Smooth muscle cell (in vitro differentiated cells): ENCODE data around the gene KRT20. TPM values are rescaled to one million over a fixed set of nuclear protein-coding genes. Genes with fewer than 3 reads are reported as not detected.

ENCODE experiments used
- DNase-seq: peaks from one replicate; lab custom pipeline; 2025; ENCODE audit not compliant: unreplicated experiment; lab: John Stamatoyannopoulos, UW
- H2AFZ ChIP-seq: fragments of 200-600 bp; sonication (generic); 2 replicates; pipeline ENCODE4 v1.6.0; 2016; ENCODE audit warnings: antibody characterized with exemption, low read depth, mild to moderate bottlenecking
- H3F3A ChIP-seq: fragments of 200-600 bp; sonication (generic); 2 replicates; pipeline ENCODE4 v1.6.0; 2017; ENCODE audit warnings: antibody characterized with exemption, low read depth
- H3K27ac ChIP-seq: fragments of 200-600 bp; sonication (generic); 2 replicates; pipeline ENCODE4 v1.5.1; 2016; ENCODE audit warnings: low read depth, mild to moderate bottlenecking
- H3K27me3 ChIP-seq: fragments of 200-600 bp; sonication (generic); 2 replicates; pipeline ENCODE4 v1.6.1; 2016; ENCODE audit warnings: low read depth, mild to moderate bottlenecking
- H3K36me3 ChIP-seq: fragments of 200-600 bp; sonication (generic); 2 replicates; pipeline ENCODE4 v1.5.1; 2016; ENCODE audit warnings: low read depth
- H3K4me1 ChIP-seq: fragments of 200-600 bp; sonication (generic); 2 replicates; pipeline ENCODE4 v1.5.1; 2016; ENCODE audit warnings: low read depth
- H3K4me2 ChIP-seq: fragments of 200-600 bp; sonication (generic); 2 replicates; pipeline ENCODE4 v1.6.0; 2016; ENCODE audit warnings: mild to moderate bottlenecking
- H3K4me3 ChIP-seq: fragments of 200-600 bp; sonication (generic); 2 replicates; pipeline ENCODE4 v1.5.1; 2016; ENCODE audit warnings: mild to moderate bottlenecking
- H3K79me2 ChIP-seq: fragments of 200-600 bp; sonication (generic); 2 replicates; pipeline ENCODE4 v1.6.0; 2016; ENCODE audit warnings: low read depth, mild to moderate bottlenecking
- H3K9ac ChIP-seq: fragments of 200-600 bp; sonication (generic); 2 replicates; pipeline ENCODE4 v1.6.0; 2016; ENCODE audit warnings: low read depth
- H3K9me3 ChIP-seq: fragments of 200-600 bp; sonication (generic); replicated peaks from 2 replicates; pipeline ENCODE4 v1.5.1; 2016; ENCODE audit warnings: low read depth
- H4K20me1 ChIP-seq: fragments of 200-600 bp; sonication (generic); 2 replicates; pipeline ENCODE4 v1.6.0; 2016; ENCODE audit warnings: low read depth
- CTCF ChIP-seq: fragments of 200-600 bp; sonication (generic); IDR thresholded peaks from 2 replicates; pipeline ENCODE4 v1.5.1; 2017; ENCODE audit warnings: borderline replicate concordance, mild to moderate bottlenecking, antibody characterized with exemption; ENCODE audit not compliant: insufficient read depth, poor library complexity, severe bottlenecking
- WGBS: methylation state at CpG from one replicate; pipeline ENCODE4 v1.1.7; 2016; ENCODE audit warnings: low lambda C conversion rate; 5-methylcytosine and 5-hydroxymethylcytosine counted together
- polyA plus RNA-seq: library from polyadenylated mRNA; unstranded; fragments of >200 nt; fragmentation: Nextera tagmentation; extraction: Ambion mirVana; gene quantifications from 2 replicates; pipeline ENCODE4 v1.2.1, GENCODE V29; 2016
- total RNA-seq: library from RNA; depleted of rRNA; stranded (reverse); fragments of >200 nt; gene quantifications from 2 replicates; pipeline ENCODE4 v1.2.3, GENCODE V29; 2014

KRT20 gene
- total and polyA plus RNA-seq, 2 experiments from 2014 or later = not detected

GRCh38 chr17:40839194-40839593 lies 45.8 kb downstream of the KRT20 start:
- no peak overlapping the region for H2AFZ ChIP-seq
- H3K9ac ChIP-seq = no peak overlapping the region
- no peaks in the 10 kb centered on the region for H3K36me3 ChIP-seq
- no peaks in the 10 kb centered on the region for H3F3A ChIP-seq
- H3K27ac ChIP-seq = no peak overlapping the region
- H3K27me3 ChIP-seq = peaks cover 47% of the 10 kb centered on the region
- no peak overlapping the region for H3K4me3 ChIP-seq
- no peaks in the 10 kb centered on the region for H4K20me1 ChIP-seq
- H3K4me2 ChIP-seq = no peak overlapping the region
- no peaks in the 10 kb centered on the region for H3K4me1 ChIP-seq
- DNase-seq = no peak
- 89% methylated on average over 3 of the region's 3 CpGs for WGBS
- H3K9me3 ChIP-seq = no peaks in the 10 kb centered on the region
- H3K79me2 ChIP-seq = no peaks in the 10 kb centered on the region
- no peak for TF ChIP-seq CTCF

GRCh38 chr17:40836020-40836419 lies 49.0 kb downstream of the KRT20 start:
- Histone ChIP-seq H3K27ac (no peak overlapping the region), H3K79me2 (no peaks in the 10 kb centered on the region), H3K9ac (no peak overlapping the region), H2AFZ (no peak overlapping the region), H3F3A (no peaks in the 10 kb centered on the region), H3K4me1 (no peaks in the 10 kb centered on the region), H3K4me3 (no peak overlapping the region), H3K4me2 (no peak overlapping the region), H4K20me1 (no peaks in the 10 kb centered on the region), H3K9me3 (no peaks in the 10 kb centered on the region), H3K27me3 (peaks cover 24% of the 10 kb centered on the region), H3K36me3 (no peaks in the 10 kb centered on the region)
- TF ChIP-seq CTCF = no peak
- no peak for DNase-seq
- 94% methylated on average over 4 of the region's 4 CpGs for WGBS

GRCh38 chr17:40833882-40834281 lies 51.2 kb downstream of the KRT20 start:
- no peak for DNase-seq
- H3K9me3 ChIP-seq = no peaks in the 10 kb centered on the region
- no peak overlapping the region for H3K4me3 ChIP-seq
- peaks cover 7% of the 10 kb centered on the region for H3K27me3 ChIP-seq
- no peak for TF ChIP-seq CTCF
- no peak overlapping the region for H2AFZ ChIP-seq
- no peaks in the 10 kb centered on the region for H3K79me2 ChIP-seq
- H3F3A ChIP-seq = no peaks in the 10 kb centered on the region
- H4K20me1 ChIP-seq = no peaks in the 10 kb centered on the region
- H3K36me3 ChIP-seq = no peaks in the 10 kb centered on the region
- H3K9ac ChIP-seq = no peak overlapping the region
- H3K27ac ChIP-seq = no peak overlapping the region
- H3K4me2 ChIP-seq = no peak overlapping the region
- no peaks in the 10 kb centered on the region for H3K4me1 ChIP-seq

GRCh38 chr17:40832840-40833239 lies 52.2 kb downstream of the KRT20 start:
- no peak overlapping the region for H3K9ac ChIP-seq
- H3K36me3 ChIP-seq = no peaks in the 10 kb centered on the region
- TF ChIP-seq CTCF = no peak
- no peaks in the 10 kb centered on the region for H3K79me2 ChIP-seq
- no peaks in the 10 kb centered on the region for H3F3A ChIP-seq
- peaks cover 7% of the 10 kb centered on the region for H4K20me1 ChIP-seq
- H3K4me1 ChIP-seq = peaks cover 3% of the 10 kb centered on the region
- H3K9me3 ChIP-seq = no peaks in the 10 kb centered on the region
- H3K27me3 ChIP-seq = no peaks in the 10 kb centered on the region
- no peak overlapping the region for H3K27ac ChIP-seq
- H3K4me3 ChIP-seq = no peak overlapping the region
- no peak for DNase-seq
- 57% methylated on average over 3 of the region's 3 CpGs for WGBS
- no peak overlapping the region for H3K4me2 ChIP-seq
- no peak overlapping the region for H2AFZ ChIP-seq
